ENCODE measurements around the gene CFAP70.
"Not testable (repeated sequence)": the region's sequence is repeated elsewhere in the genome, so short reads cannot be mapped to it uniquely, and the experiment has no call there.

The CFAP70 gene

DNA sequence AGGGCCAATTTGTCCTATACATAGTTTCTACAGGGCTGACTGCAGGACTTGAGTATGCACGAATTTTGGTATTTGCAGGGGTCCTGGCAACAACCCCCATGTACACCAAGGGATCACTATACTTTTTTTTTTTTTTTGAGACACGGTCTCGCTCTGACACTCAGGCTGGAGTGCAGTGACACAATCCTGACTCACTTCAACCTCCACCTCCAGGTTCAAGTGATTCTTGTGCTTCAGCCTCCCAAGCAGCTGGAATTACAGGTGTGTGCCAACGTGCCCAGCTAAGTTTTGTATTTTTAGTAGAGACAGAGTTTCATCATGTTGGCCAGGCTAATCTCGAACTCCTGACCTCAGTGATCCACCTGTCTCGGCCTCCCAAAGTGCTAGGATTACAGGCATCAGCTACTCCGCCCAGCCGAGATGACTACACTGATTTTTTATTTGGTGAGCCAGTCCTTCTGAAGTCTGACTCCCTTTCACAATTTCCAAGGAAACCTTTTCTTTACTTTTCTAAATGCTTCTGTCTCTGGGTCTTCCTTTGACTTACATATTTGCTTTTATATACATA is 19.8 kb downstream of the CFAP70 start:
- no peak for DNase-seq

DNA sequence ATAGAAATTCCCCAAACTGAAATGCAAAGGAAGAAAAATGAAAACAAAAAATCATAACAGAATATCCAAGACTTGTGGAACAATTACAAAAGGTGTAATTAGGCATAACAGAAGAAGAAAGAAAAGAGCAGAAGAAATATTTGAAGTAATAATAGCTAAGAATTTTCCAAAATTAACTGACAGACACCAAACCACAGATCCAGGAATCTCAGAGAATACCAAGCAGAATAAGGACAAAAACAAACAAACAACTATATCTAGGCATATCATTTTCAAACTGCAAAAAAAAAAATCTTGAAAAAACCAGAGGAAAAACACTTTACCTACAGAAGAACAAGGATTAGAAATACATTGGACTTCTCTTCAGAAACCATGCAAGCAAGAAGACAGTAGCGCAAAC is 25.5 kb downstream of the CFAP70 start:
- DNase-seq, result no peak

DNA sequence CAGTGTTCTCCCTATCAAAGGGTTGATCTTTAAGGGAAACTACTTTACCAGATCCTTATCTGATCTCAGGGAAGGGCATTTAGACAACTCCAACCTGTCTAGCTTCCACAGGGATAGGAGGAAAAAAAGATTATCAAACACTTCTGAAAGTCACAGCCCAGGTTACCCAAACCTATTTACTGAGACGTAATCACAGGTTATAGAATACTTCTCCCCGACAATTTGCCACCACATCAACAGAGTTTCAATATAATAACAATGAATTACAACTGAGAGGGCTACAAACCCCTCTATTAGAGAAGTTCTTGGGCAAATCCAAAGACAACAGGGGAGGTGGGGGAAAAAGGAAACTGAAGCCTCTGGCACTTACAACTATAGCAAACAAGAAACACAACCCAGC is 26.3 kb downstream of the CFAP70 start:
- DNase-seq, result no peak

DNA sequence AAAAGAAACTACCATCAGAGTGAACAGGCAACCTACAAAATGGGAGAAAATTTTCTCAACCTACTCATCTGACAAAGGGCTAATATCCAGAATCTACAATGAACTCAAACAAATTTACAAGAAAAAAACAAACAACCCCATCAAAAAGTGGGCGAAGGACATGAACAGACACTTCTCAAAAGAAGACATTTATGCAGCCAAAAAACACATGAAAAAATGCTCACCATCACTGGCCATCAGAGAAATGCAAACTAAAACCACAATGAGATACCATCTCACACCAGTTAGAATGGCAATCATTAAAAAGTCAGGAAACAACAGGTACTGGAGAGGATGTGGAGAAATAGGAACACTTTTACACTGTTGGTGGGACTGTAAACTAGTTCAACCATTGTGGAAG is 30.1 kb downstream of the CFAP70 start:
- not testable (repeated sequence) for DNase-seq

DNA sequence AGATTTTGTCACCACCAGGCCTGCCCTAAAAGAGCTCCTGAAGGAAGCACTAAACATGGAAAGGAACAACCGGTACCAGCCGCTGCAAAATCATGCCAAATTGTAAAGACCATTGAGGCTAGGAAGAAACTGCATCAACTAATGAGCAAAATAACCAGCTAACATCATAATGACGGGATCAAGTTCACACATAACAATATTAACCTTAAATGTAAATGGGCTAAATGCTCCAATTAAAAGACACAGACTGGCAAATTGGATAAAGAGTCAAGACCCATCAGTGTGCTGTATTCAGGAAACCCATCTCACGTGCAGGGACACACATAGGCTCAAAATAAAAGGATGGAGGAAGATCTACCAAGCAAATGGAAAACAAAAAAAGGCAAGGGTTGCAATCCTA is 33.4 kb downstream of the CFAP70 start:
- not testable (repeated sequence) for DNase-seq

DNA sequence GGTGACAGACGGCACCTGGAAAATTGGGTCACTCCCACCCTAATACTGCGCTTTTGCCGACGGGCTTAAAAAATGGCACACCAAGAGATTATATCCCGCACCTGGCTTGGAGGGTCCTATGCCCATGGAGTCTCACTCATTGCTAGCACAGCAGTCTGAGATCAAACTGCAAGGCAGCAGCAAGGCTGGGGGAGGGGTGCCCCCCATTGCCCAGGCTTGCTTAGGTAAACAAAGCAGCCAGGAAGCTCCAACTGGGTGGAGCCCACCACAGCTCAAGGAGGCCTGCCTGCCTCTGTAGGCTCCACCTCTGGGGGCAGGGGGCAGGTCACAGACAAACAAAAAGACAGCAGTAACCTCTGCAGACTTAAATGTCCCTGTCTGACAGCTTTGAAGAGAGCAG is 35.1 kb downstream of the CFAP70 start:
- DNase-seq, result not testable (repeated sequence)

DNA sequence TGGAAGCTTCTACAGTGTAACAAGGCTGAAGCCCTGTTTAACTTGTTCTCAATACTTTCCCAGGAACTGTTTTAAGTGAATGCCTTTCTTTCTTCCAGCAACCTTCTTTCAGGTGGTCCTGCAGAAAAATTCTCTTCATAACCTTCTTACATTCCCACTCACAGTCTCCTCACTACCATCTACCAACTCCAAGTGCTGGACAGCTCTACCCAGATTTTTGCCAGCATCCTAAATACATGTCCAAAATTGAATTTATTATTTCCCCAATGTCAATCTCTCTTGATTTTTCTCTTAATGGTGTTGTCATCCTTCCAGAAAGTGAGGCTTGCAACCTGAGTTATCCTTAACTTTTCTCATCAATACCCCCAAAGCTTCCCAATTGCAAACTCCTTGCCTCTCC is 48.2 kb downstream of the CFAP70 start:
- DNase-seq, result no peak

DNA sequence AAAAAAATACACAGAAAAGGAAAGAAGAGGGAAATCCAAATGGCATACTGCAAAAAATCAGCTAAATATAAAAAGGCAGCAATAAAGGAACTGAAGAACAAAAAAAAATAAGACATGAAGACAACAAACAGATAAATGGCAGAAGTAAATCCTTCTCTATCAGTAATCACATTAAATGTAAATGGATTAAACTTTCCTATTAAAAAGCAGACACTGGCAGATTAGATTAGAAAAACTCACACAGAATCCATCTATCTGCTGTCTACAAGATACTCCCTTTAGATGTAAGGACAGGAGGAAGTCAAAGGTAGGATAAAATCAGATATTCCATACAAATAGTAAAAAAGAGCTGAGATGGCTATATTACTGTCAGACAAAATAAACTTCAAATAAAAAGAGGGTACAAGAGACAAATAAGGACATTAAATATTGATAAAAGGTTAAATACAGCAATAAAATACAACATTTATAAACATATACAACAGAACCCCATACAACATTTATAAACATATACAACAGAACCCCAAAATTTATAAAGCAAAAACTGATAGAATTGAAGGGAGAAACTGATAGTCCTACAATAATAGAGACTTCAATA is 51.4 kb downstream of the CFAP70 start:
- DNase-seq, result no peak

DNA sequence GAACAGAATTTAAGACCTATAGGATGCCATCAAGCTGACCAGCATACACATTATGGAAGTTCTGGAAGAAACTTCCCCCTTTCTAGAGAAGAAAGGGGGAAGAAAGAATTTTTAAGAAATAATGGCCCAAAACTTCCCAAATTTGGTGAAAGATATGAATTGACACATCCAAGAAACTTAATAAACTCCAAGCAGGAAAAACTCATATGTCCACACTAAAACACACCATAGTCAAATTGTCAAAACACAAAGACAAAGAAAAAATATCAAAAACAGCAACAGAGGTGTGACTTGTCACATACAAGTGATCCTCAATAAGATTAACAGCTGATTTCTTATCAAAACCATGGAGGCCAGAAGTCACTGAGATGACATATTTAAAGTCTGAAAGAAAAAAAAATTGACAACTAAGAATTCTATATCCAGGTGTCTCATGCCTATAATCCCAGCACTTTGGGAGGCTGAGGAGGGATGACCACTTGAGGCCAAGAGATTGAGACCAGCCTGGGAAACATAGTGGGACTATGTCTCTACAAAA is 52.4 kb downstream of the CFAP70 start:
- no peak for DNase-seq

DNA sequence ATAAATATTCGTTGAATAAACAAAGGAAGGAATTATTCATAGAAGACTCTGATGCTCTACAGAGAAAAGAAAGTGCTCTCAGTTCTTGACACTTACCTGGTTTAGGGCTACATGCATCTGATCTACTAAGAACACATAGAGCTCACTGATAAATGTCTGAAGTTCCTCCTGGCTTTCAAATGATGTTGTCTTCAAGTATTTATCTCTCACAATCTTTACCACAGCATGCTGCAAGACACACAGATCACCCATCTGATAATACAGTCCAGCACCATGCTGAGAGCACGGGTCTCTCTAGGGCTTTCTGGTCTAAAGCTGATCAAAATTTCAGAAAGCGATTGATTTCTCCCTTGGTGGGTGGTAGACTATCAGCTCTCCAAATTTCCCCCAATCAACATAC is 61.7 kb downstream of the CFAP70 start:
- DNase-seq, result no peak

DNA sequence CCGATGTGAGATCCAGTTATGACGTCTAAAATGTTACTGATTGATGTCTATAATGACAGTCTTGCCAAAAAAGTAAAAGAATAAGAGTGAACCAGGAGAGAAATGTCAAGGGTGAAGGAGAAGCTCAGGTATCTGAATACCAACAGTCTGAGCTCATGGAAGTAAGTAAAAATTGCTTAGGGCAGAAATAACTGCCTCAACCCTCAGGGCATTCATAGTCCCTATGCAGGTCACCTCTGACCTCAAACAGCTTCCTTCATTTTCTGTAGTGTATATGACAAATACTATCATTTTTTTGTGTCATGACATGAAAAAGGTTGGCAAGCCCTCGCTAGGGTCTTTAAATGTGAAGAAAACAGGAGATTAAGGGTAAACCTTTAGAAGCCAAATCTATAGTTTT is 65.2 kb downstream of the CFAP70 start:
- no peak for DNase-seq

DNA sequence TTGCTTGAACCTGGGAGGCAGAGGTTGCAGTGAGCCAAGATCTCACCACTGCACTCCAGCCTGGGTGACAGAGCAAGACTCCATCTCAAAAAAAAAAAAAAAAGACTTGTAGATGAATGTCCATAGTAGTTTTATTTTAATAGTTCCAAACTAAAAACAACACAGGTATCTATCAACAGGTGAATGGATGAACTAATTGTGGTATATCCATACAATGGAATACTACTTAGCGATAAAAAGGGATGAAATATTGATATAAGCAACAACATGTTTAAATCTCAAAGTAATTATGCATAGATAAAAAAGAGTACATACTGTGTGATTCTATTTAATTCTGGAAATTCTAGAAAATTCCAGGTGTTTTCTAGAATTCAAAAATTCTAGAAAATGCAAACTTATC is 68.7 kb downstream of the CFAP70 start:
- no peak for DNase-seq

DNA sequence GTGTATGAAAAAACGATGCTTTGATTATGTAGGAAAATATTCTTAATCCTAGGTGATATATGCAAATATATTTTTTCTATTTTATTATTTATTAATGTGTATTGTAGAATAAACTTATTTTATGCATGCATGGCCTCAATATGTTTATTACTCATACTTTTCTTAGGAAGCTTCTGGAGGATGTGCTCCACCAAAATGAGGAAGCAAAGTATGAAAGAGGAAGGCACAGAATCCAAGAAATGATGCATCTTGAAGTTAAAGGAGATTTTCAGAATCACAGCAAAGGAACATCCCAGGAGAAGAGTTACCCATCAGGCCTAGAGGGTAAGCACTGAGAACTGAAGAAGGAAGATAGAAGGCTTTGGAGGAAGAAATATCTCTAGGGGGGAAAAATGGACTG is 71.2 kb downstream of the CFAP70 start:
- DNase-seq, result no peak

DNA sequence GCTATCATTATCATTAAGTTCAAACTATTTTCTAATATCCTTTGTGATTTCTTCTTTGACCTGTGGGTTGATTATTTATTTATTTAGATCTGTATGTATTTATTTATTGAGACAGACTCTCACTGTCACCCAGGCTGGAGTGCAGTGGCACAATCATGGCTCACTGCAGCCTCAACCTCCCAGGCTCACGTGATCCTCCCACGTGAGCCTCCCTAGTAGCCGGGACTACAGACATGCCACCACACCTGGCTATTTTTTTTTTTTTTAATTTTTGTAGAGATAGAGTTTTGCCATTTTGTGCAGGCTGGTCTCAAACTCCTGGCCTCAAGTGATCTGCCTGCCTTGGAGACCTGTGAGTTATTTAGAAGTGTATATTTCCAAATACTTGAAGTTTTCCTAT is 77.6 kb downstream of the CFAP70 start:
- no peak for DNase-seq

DNA sequence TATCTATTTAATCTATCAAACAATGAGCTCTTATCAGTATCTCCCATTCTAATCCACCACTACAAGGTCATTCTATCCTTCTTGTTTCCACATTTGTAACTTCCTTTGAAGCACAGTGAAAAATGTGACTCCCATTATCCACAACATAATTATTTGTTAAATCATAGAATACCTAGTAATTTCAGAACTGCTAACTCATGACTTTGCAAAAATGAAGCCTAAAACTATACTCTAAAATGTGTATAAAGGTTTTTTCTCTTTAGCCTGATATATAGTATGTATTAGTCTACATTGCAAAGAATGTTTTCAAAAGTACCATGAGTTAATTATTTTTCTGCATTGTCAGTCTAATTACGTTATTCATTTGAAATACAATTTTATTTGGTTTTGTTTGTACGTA is 94.2 kb downstream of the CFAP70 start:
- no peak for DNase-seq

DNA sequence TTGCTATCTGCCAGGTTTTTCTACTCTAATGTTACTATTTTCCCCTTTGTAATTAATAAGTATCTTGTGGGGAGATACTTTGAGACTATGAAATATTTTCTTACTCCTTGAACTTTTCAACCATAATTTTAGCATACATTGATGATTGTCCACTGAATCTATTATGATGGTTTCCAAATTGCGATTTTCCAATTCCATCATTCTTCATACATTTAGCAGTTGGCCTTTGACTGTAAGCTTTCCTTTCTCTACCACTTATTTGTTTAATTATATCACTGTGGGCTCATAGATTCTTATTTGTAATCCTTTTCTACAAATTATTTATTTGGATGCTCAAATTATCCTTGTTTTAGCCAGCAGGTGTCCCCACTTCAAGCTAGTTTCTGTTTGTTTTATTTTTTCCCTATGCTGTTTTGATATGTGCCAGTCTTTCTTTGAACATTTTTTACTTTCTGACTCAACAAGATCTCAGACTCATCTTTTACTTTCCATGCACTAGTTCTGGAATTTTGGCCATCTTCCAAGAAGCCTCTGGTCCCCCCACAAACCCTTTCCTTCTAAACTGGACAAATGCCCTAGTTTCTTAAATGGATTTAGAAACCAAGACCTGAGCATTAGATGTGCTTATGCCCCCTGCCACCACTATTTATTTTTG is 94.8 kb downstream of the CFAP70 start:
- no peak for DNase-seq

DNA sequence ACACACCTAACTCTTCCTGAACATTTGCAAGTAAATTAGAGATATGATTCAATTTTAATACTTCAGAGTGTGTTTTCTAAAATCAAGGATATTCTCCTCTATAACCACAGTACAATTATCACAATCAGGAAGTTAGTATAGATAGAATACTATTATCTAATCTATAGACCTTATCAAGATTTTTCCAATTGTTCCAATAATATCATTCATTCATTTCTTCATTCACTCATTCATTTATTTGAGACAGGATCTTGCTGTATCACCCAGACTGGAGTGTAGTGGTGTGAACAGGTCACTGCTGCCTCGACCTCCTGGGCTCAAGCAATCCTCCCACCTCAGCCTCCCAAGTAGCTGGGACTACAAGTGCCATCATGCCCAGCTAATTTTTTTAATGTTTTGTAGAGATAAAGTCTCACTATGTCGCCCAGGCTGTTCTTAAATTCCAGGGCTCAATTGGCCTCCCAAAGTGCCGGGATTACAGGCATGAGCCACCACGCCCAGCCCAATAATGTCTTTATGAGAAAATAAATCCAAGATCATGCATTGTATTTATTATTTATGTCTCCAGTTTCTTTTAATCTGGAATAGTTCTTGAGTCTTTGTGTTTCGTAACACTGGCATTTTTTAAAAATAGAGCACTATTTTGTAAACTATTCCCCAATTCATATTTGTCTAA is 95.6 kb downstream of the CFAP70 start:
- no peak for DNase-seq

DNA sequence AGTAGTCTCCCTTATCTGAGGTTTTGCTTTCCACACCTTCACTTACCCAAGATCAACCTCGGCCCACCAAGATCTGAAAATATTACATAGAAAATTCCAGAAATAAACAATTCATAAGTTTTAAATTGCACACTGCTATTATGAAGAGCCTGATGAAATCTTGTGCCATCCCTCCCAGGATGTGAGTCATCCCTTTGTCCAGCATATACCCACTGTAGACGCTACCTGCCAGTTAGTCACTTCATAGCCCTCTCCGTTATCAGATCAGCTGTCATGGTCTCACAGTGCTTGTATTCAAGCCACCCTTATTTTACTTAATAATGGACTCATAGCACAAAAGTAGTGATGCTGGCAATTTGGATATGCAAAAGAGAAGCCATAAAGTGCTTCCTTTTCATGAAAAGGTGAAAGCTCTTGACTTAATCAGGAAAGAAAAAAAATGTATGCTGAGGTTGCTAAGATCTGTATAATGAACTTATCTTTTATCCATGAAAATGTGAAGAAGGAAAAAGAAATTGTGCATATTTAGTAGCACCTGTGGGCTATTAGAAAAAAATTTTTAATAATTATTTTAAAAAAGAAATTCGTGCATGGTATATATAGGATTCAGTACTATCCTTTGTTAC is 96.4 kb downstream of the CFAP70 start:
- peak in 1 of 2 experiments; percentile 1 for DNase-seq

DNA sequence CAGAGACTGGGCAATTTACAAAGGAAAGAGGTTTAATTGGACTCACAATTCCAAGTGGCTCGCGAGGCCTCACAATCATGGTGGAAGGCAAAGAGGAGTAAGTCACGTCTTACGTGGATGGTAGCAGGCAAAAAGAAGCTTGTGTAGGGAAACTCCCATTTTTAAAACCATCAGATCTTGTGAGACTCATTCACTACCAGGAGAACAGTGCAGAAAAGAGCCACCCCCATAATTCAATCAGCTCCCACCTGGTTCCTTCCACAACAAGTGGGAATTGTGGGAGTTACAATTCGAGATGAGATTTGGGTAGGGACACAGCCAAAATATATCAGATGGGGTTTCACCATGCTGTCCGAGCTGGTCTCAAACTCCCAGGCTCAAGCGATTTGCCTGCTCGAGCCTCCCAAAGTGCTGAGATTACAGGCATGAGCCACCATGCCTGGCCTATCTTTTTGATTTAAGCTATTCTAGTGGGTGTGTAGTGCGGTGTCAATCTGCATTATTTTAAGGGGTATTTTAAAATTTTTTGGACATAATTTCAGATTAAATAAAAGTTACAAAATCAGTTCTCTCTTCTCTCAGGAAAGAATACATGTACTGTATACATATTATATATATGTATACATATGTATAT is 97.2 kb downstream of the CFAP70 start:
- DNase-seq, result no peak

DNA sequence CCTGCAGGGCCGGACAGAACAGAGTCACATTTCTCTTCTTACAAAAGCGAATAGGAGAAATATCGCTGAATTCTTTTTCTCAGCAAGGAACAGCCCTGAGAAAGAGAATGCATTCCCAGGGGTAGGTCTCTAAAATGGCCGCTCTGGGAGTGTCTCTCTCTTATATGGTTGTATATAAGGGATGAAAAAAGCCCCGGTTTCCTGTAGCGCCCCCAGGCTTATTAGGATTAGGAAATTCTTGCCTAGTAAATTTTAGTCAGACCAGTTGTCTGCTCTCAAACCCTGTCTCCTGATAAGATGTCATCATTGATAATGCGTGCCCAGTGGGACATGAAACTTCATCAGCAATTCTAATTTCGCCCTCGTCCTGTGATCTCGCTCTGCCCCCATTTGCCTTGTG is 100.1 kb downstream of the CFAP70 start:
- DNase-seq, result not testable (repeated sequence)

DNA sequence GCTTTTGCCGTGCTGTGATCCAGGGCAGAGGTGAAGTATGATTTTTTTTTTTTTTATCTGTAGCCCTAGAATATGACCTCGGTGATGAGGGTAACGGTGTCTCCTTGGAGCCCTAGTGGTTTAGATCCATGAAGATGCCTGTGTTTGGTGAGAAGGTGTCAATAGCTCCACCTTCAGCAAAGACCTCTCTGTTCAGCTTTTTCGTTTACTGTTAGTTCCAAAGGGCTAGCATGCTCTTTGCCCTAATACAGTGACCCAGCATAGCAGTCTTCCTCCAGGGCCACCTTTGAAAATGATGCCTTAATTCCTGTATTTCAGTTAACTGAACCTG is 105.5 kb downstream of the CFAP70 start:
- no peak for DNase-seq

DNA sequence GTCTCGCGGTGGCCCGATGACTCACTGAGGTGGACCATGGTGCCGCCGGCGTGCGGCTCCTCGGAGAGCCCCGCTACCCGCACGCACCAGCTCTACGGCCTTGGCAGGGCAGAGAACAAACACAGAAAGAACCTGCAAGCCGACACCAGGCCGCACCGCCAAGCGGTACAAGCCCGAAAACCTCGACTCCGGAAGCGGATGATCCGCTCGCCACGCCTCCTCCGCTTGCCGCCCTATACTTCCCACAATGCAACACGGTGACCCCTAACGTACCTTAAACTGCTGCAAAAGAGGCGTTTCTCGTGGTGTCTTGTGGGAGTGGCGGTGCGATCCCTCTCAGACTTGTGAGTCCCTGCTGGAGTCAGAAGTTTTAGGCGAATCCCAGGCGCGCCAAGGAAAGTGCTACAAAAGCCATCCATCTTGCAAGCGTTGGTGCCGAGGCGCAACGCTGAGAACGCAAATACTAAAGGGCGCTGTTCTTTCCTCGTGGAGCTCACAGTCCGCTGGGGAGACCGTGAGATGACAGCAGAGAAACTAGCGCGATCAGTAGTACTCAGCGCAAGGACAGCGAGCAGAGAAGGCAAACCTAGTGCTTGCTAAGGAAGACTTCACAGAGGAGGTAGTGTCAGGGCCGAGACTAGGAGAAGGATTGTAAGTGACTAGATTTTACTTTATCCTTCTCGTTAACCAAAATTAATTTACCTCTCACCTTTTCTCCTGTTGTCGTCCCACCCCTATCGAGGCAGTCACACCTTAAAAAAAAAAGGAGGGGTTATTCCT is 106.0 kb downstream of the CFAP70 start, which contains the start of gene MRPS16:
Gene MRPS16, minus strand, starts transcription at position 200 of the 780 bp plus-strand sequence. Its CDS starts 162 bp downstream, at position 38.
- DNase-seq, result peak; percentile 84 to 85
